ENCODE results near the gene FAM193B. TPM values are rescaled to one million over a fixed set of nuclear protein-coding genes. Genes with fewer than 3 reads are reported as not detected.

FAM193B gene
- total and polyA plus RNA-seq, 9 of the 15 experiments (the other 6 are each of a cell fraction or from before 2014, with no cell fraction given): 4.4 to 76.4 (median 37.3) TPM

DNA sequence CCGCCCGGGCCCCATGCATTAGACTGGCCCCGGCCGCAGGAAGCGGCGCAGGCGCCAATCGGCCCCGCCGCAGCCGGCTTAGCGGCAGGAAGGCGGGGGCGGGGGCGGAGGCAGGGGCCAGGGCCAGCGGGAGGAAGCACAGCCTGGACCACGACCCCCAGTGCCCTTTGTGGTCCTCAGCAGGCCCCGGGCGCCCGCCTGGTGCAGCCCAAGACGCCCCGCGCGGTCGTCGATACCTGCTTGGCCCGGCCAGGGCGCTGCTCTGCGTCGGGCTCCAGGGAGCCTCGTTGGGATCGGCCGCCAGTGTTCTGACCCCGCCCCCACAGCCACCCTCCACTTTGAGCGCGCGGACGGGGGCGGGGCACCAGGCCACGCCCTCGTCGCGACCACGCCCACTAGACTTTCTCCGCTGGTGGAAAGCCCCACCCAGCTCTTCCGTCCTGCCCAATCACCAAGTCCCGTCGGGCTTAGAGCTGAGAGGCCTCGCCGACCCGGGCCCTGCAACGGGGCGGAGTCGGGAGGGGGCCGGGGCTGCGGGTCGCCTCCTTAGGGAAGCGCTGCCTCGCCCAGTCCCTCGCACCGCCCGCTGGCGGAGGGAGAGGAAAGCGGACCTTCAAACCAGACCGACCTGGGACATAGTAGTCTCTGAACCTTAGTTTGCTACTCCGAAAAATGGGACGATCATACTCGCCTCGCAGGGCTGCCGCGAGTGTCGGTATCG lies 56.9 kb downstream of the FAM193B start, which contains the start of gene PDLIM7:
Gene PDLIM7, minus strand, starts transcription at position 313 of the 721 bp plus-strand sequence. CDS start 1,092 bp downstream, outside the sequence.
- BruUV-seq (replicated peaks): no TSS peak
- CTCF ChIA-PET (ENCODE audit: low intra/inter-chr PET ratio): no interaction called here
- ATAC-seq (peak; percentile 81), DNase-seq (ENCODE audit: extremely low read depth in 1 of 4, low spot score in 3 of 4) (peak; percentile 97 to 99 (median 98)), FAIRE-seq (peak; percentile 97)
- H3K4me1 ChIP-seq (replicated peaks in 1 of 2; ENCODE audit: control insufficient read depth in 2 of 2, insufficient read depth in 2 of 2, low read length in 2 of 2): peaks cover 57 to 85% of the 10 kb centered on the region in 2 experiments
- no peaks in the 10 kb centered on the region for H3K27me3 ChIP-seq (ENCODE audit: control insufficient read depth in 2 of 2, insufficient read depth in 2 of 2, low read length in 2 of 2)
- no peaks in the 10 kb centered on the region for H3K9me3 ChIP-seq (replicated peaks; ENCODE audit: control insufficient read depth, insufficient read depth, low read depth, low read length)
- peak within 1 kb of the TSS; percentile 82 for H3K4me3 ChIP-seq
- H2AFZ ChIP-seq (ENCODE audit: low read depth, low read length): peak within 1 kb of the TSS; percentile 69
- WGBS (ENCODE audit: insufficient coverage, low coverage, missing lambda C conversion rate): 2% methylated on average over 48 of the region's 73 CpGs
- POLR2A ChIA-PET: interaction anchor here (0.6 to 2.7 kb wide), 17 partner anchors 8 to 189 kb away, joined by 3 to 26 read pairs (median 4); partner anchors contain the start of gene DOK3
- in situ Hi-C loops (cut with MboI): no loop called here
- H3K27ac ChIP-seq (ENCODE audit: extremely low read depth, low read depth, low read length): peak within 1 kb of the TSS; percentile 95
- H3K9ac ChIP-seq (ENCODE audit: insufficient read depth in 1 of 2, low read depth in 2 of 2, low read length in 2 of 2): peak within 1 kb of the TSS; percentile 89 to 98
- no peaks in the 10 kb centered on the region for H3K9me1 ChIP-seq (ENCODE audit: control insufficient read depth, insufficient read depth, low read length)
- intact Hi-C loops (cut with micrococcal nuclease): loop anchor here (1.0 to 5.0 kb wide), 3 partner anchors 41 to 180 kb away; partner anchors contain the start of gene FAM193B
- peak within 1 kb of the TSS; percentile 91 for H3K4me2 ChIP-seq (ENCODE audit: insufficient read depth, low read length)
- H3K36me3 ChIP-seq (ENCODE audit: control insufficient read depth, insufficient read depth, low read length): peaks cover 35% of the 10 kb centered on the region; the same call in 2 of the 3 replicates
- H3K79me2 ChIP-seq (ENCODE audit: control insufficient read depth, insufficient read depth, low read length): peaks cover 50% of the 10 kb centered on the region
- H4K20me1 ChIP-seq (replicated peaks; ENCODE audit: control insufficient read depth, insufficient read depth, low read length): no peaks in the 10 kb centered on the region; the same call in 1 of the 2 replicates
- TF ChIP-seq MAFF (IDR thresholded peaks at IDR 0.05; ENCODE audit: low read length): no peak
- no peak for TF ChIP-seq HMBOX1 (IDR thresholded peaks at IDR 0.05)
- TF ChIP-seq ZBED1 (IDR thresholded peaks at IDR 0.05): peak; percentile 30; the same call in 1 of the 2 replicates
- TF ChIP-seq NEUROD1 (IDR thresholded peaks at IDR 0.05; ENCODE audit: borderline replicate concordance, low read depth, low read length, partially characterized antibody): no peak
- TF ChIP-seq ETS2 (tag; IDR thresholded peaks at IDR 0.05; ENCODE audit: borderline replicate concordance, poor library complexity, severe bottlenecking): no peak
- TF ChIP-seq NFE2 (IDR thresholded peaks at IDR 0.05; ENCODE audit: low read depth): peak; percentile 24; the same call in 1 of the 2 replicates
- TF ChIP-seq, protein P1, sequence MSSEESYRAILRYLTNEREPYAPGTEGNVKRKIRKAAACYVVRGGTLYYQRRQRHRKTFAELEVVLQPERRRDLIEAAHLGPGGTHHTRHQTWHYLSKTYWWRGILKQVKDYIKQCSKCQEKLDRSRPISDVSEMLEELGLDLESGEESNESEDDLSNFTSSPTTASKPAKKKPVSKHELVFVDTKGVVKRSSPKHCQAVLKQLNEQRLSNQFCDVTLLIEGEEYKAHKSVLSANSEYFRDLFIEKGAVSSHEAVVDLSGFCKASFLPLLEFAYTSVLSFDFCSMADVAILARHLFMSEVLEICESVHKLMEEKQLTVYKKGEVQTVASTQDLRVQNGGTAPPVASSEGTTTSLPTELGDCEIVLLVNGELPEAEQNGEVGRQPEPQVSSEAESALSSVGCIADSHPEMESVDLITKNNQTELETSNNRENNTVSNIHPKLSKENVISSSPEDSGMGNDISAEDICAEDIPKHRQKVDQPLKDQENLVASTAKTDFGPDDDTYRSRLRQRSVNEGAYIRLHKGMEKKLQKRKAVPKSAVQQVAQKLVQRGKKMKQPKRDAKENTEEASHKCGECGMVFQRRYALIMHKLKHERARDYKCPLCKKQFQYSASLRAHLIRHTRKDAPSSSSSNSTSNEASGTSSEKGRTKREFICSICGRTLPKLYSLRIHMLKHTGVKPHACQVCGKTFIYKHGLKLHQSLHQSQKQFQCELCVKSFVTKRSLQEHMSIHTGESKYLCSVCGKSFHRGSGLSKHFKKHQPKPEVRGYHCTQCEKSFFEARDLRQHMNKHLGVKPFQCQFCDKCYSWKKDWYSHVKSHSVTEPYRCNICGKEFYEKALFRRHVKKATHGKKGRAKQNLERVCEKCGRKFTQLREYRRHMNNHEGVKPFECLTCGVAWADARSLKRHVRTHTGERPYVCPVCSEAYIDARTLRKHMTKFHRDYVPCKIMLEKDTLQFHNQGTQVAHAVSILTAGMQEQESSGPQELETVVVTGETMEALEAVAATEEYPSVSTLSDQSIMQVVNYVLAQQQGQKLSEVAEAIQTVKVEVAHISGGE (CRISPR knock-in tag; IDR thresholded peaks at IDR 0.05): peak in 1 of 3 experiments; percentile 53; a peak in 1 of 6 replicates
- TF ChIP-seq CTCFL (IDR thresholded peaks at IDR 0.05; ENCODE audit: borderline replicate concordance, insufficient read depth, low read depth, low read length, poor library complexity, severe bottlenecking): peak; percentile 71
- no peak; the same call in 1 of the 2 replicates for TF ChIP-seq DPF2 (IDR thresholded peaks at IDR 0.05)
- TF ChIP-seq ZNF696 (CRISPR knock-in tag; conservative IDR thresholded peaks at IDR 0.05): no peak
- TF ChIP-seq TAL1 (IDR thresholded peaks at IDR 0.05): no peak; the same call in 1 of the 2 replicates
- TF ChIP-seq TSC22D4 (tag; IDR thresholded peaks at IDR 0.05): no peak
- TF ChIP-seq ZNF184 (CRISPR knock-in tag; IDR thresholded peaks at IDR 0.05): no peak
- TF ChIP-seq XRCC4 (IDR thresholded peaks at IDR 0.05; ENCODE audit: extremely low read depth, insufficient read depth, insufficient read length): no peak
- TF ChIP-seq MIER1 (IDR thresholded peaks at IDR 0.05; ENCODE audit: low read depth): no peak

All from K562 (cell line).